Mesenchymal stem cell (in vitro differentiated cells and primary cell): Measurements from ENCODE around the gene USP31.

ENCODE experiments used
- DNase-seq: peaks from one replicate; pipeline ENCODE4 v3.0.0-alpha.2; 2013
- H2AFZ ChIP-seq: one replicate; pipeline ENCODE4 v1.6.1; 2013; ENCODE audit warnings: low read depth, mild to moderate bottlenecking, control low read depth, inconsistent platforms, low read length, moderate library complexity
- H2AK5ac ChIP-seq: 2 replicates; pipeline ENCODE4 v1.6.1; 2013; ENCODE audit warnings: low read length, moderate library complexity, mild to moderate bottlenecking, inconsistent platforms; ENCODE audit not compliant: severe bottlenecking
- H2BK120ac ChIP-seq: one replicate; pipeline ENCODE4 v1.6.1; 2013; ENCODE audit warnings: low read depth, mild to moderate bottlenecking, inconsistent platforms, low read length, moderate library complexity
- H2BK12ac ChIP-seq, 2 experiments: one replicate each; pipeline ENCODE4 v1.6.1; 2013; ENCODE audit warnings: inconsistent platforms in 2 of 2, low read length in 2 of 2, mild to moderate bottlenecking in 2 of 2, moderate library complexity in 2 of 2, control low read depth in 1 of 2
- H2BK15ac ChIP-seq: one replicate; pipeline ENCODE4 v1.6.1; 2013; ENCODE audit warnings: mild to moderate bottlenecking, low read depth, inconsistent platforms; ENCODE audit not compliant: poor library complexity, severe bottlenecking
- H2BK5ac ChIP-seq: 2 replicates; pipeline ENCODE4 v1.6.1; 2013; ENCODE audit warnings: low read depth, mild to moderate bottlenecking, low read length, control low read depth, inconsistent platforms; ENCODE audit not compliant: poor library complexity, severe bottlenecking
- H3K14ac ChIP-seq, 2 experiments: one replicate each; pipeline ENCODE4 v1.6.1; 2013; ENCODE audit warnings: inconsistent platforms in 2 of 2, low read length in 2 of 2, control low read depth in 1 of 2, mild to moderate bottlenecking in 1 of 2, moderate library complexity in 1 of 2
- H3K18ac ChIP-seq, 2 experiments: one replicate each; pipeline ENCODE4 v1.6.1; 2013; ENCODE audit warnings: inconsistent platforms in 2 of 2, low read length in 2 of 2, control low read depth in 1 of 2, low read depth in 1 of 2, mild to moderate bottlenecking in 1 of 2
- H3K23ac ChIP-seq, 2 experiments: one replicate each; pipeline ENCODE4 v1.6.1; 2013; ENCODE audit warnings: inconsistent platforms in 2 of 2, low read length in 2 of 2, mild to moderate bottlenecking in 2 of 2, moderate library complexity in 2 of 2, control low read depth in 1 of 2
- H3K27ac ChIP-seq: 2 replicates; pipeline ENCODE4 v1.5.1; 2013; ENCODE audit warnings: mild to moderate bottlenecking, moderate library complexity, low read length, control low read depth, inconsistent platforms; ENCODE audit not compliant: poor library complexity, severe bottlenecking
- H3K27me3 ChIP-seq, 2 experiments: 2 replicates each; pipeline versions ENCODE4 v1.6.1 to v1.7.0; 2013; ENCODE audit warnings: low read length in 2 of 2, mild to moderate bottlenecking in 2 of 2, moderate library complexity in 2 of 2, control low read depth in 1 of 2, inconsistent platforms in 1 of 2; ENCODE audit not compliant: control insufficient read depth in 1 of 2, insufficient read depth in 1 of 2
- H3K36me3 ChIP-seq, 2 experiments: 2 replicates each; pipeline versions ENCODE4 v1.6.1 to v1.7.0; 2013; ENCODE audit warnings: low read length in 2 of 2, control low read depth in 1 of 2, inconsistent platforms in 1 of 2, low read depth in 1 of 2, mild to moderate bottlenecking in 1 of 2; ENCODE audit not compliant: insufficient read depth in 2 of 2, control insufficient read depth in 1 of 2
- H3K4ac ChIP-seq, 2 experiments: one replicate each; pipeline ENCODE4 v1.6.1; 2013; ENCODE audit warnings: inconsistent platforms in 2 of 2, low read length in 2 of 2, mild to moderate bottlenecking in 2 of 2, moderate library complexity in 2 of 2, control low read depth in 1 of 2, low read depth in 1 of 2
- H3K4me1 ChIP-seq: 2 replicates; pipeline ENCODE4 v1.6.1; 2013; ENCODE audit warnings: low read depth, low read length, control low read depth; ENCODE audit not compliant: control insufficient read depth, insufficient read depth
- H3K4me2 ChIP-seq: 2 replicates; pipeline ENCODE4 v1.6.1; 2013; ENCODE audit warnings: low read length, mild to moderate bottlenecking, inconsistent platforms; ENCODE audit not compliant: poor library complexity, severe bottlenecking
- H3K4me3 ChIP-seq, 2 experiments: 2 replicates each; pipeline versions ENCODE4 v1.5.1 to v1.7.0; 2013; ENCODE audit warnings: low read length in 2 of 2, mild to moderate bottlenecking in 2 of 2, control low read depth in 1 of 2, low read depth in 1 of 2; ENCODE audit not compliant: insufficient read depth in 1 of 2
- H3K79me1 ChIP-seq: replicated peaks from 2 replicates; pipeline ENCODE4 v1.6.1; 2013; ENCODE audit warnings: mild to moderate bottlenecking, control low read depth, low read length, inconsistent platforms; ENCODE audit not compliant: poor library complexity, severe bottlenecking
- H3K9ac ChIP-seq: 2 replicates; pipeline ENCODE4 v1.7.0; 2013; ENCODE audit warnings: mild to moderate bottlenecking, low read length, moderate library complexity
- H3K9me3 ChIP-seq: 2 replicates; pipeline ENCODE4 v1.7.0; 2013; ENCODE audit warnings: mild to moderate bottlenecking, low read length; ENCODE audit not compliant: control insufficient read depth
- H4K8ac ChIP-seq: one replicate; pipeline ENCODE4 v1.6.1; 2013; ENCODE audit warnings: inconsistent platforms, mild to moderate bottlenecking, low read length, moderate library complexity
- H4K91ac ChIP-seq: one replicate; pipeline ENCODE4 v1.6.1; 2013; ENCODE audit warnings: mild to moderate bottlenecking, low read length, inconsistent platforms
- WGBS: methylation state at CpG from one replicate; pipeline ENCODE4 v1.1.7; 2013; ENCODE audit warnings: mixed read lengths; 5-methylcytosine and 5-hydroxymethylcytosine counted together

USP31 gene

GRCh38 chr16:23072769-23073549 is 76.3 kb downstream of the USP31 start:
- H3K4me2 ChIP-seq, result peak overlapping the region; percentile 5
- H2BK15ac ChIP-seq, result no peak overlapping the region
- no peak overlapping the region for H2BK5ac ChIP-seq
- no peak overlapping the region for H3K9ac ChIP-seq
- peak overlapping the region; percentile 37 for H2AK5ac ChIP-seq
- peak overlapping the region; percentile 43 for H3K27ac ChIP-seq
- no peak overlapping the region for H3K4me3 ChIP-seq
- H3K9me3 ChIP-seq, result no peaks in the 10 kb centered on the region
- H4K8ac ChIP-seq, result no peak overlapping the region
- H3K23ac ChIP-seq, result no peak overlapping the region
- H3K14ac ChIP-seq, result no peak overlapping the region
- no peaks in the 10 kb centered on the region for H3K27me3 ChIP-seq
- 89% methylated on average over 6 of the region's 9 CpGs for WGBS
- no peak overlapping the region for H2BK120ac ChIP-seq
- H3K4ac ChIP-seq, result no peak overlapping the region
- DNase-seq, result peak; percentile 6
- H2AFZ ChIP-seq, result no peak overlapping the region
- H3K79me1 ChIP-seq, result peaks cover 9% of the 10 kb centered on the region
- H3K18ac ChIP-seq, result no peak overlapping the region
- H3K4me1 ChIP-seq, result peaks cover 17% of the 10 kb centered on the region
- peaks cover 23 to 40% of the 10 kb centered on the region in 2 experiments for H3K36me3 ChIP-seq
- H4K91ac ChIP-seq, result no peak overlapping the region
- no peak overlapping the region for H2BK12ac ChIP-seq

- H2BK15ac ChIP-seq, result peak overlapping the region; percentile 13
- H3K4me2 ChIP-seq, result no peak overlapping the region
- no peak overlapping the region for H2BK5ac ChIP-seq
- peaks cover 9% of the 10 kb centered on the region for H3K79me1 ChIP-seq
- H3K9ac ChIP-seq, result peak overlapping the region; percentile 64
- H2BK12ac ChIP-seq, result no peak overlapping the region
- no peak overlapping the region for H2AK5ac ChIP-seq
- H3K4me3 ChIP-seq, result peak overlapping the region in 1 of 2 experiments; percentile 13
- H4K8ac ChIP-seq, result no peak overlapping the region
- H3K4me1 ChIP-seq, result peaks cover 17% of the 10 kb centered on the region
- H2AFZ ChIP-seq, result peak overlapping the region; percentile 23
- H4K91ac ChIP-seq, result no peak overlapping the region
- 91% methylated on average over 13 of the region's 13 CpGs for WGBS
- peak overlapping the region; percentile 54 for H3K27ac ChIP-seq
- H2BK120ac ChIP-seq, result no peak overlapping the region
- DNase-seq, result peak; percentile 9
- H3K4ac ChIP-seq, result no peak overlapping the region
- H3K23ac ChIP-seq, result no peak overlapping the region
- H3K14ac ChIP-seq, result no peak overlapping the region
- H3K18ac ChIP-seq, result no peak overlapping the region
- no peaks in the 10 kb centered on the region for H3K27me3 ChIP-seq
- H3K9me3 ChIP-seq, result no peaks in the 10 kb centered on the region
- peaks cover 27 to 48% of the 10 kb centered on the region in 2 experiments for H3K36me3 ChIP-seq
These were observed 77.1 kb downstream of the USP31 start for GRCh38 chr16:23072084-23072599.

GRCh38 chr16:23071196-23072083 is 77.8 kb downstream of the USP31 start:
- Histone ChIP-seq H4K8ac (no peak overlapping the region), H3K9ac (peak overlapping the region; percentile 64), H2BK5ac (no peak overlapping the region), H3K4ac (no peak overlapping the region), H3K27me3 (no peaks in the 10 kb centered on the region), H3K36me3 (peaks cover 27 to 55% of the 10 kb centered on the region in 2 experiments), H2BK12ac (no peak overlapping the region), H3K79me1 (peaks cover 9% of the 10 kb centered on the region), H2BK15ac (peak overlapping the region; percentile 13), H3K4me2 (no peak overlapping the region), H4K91ac (no peak overlapping the region), H3K23ac (no peak overlapping the region), H3K4me3 (peak overlapping the region in 1 of 2 experiments; percentile 13), H3K27ac (peak overlapping the region; percentile 54), H2AK5ac (no peak overlapping the region), H3K18ac (no peak overlapping the region), H3K4me1 (peaks cover 17% of the 10 kb centered on the region), H3K14ac (no peak overlapping the region), H2BK120ac (no peak overlapping the region), H2AFZ (peak overlapping the region; percentile 23), H3K9me3 (no peaks in the 10 kb centered on the region)
- WGBS, result 94% methylated on average over 5 of the region's 8 CpGs
- no peak for DNase-seq

GRCh38 chr16:23069844-23070243 is 79.4 kb downstream of the USP31 start:
- peaks cover 23 to 59% of the 10 kb centered on the region in 2 experiments for H3K36me3 ChIP-seq
- H2AFZ ChIP-seq, result no peak overlapping the region
- no peak for DNase-seq
- no peaks in the 10 kb centered on the region for H3K9me3 ChIP-seq
- no peak overlapping the region for H3K23ac ChIP-seq
- H4K91ac ChIP-seq, result no peak overlapping the region
- no peak overlapping the region for H2BK5ac ChIP-seq
- peaks cover 17% of the 10 kb centered on the region for H3K4me1 ChIP-seq
- no peak overlapping the region for H3K14ac ChIP-seq
- H3K4me2 ChIP-seq, result no peak overlapping the region
- H2BK120ac ChIP-seq, result no peak overlapping the region
- H3K27ac ChIP-seq, result no peak overlapping the region
- no peak overlapping the region for H3K4me3 ChIP-seq
- no peak overlapping the region for H2BK15ac ChIP-seq
- WGBS, result 94% methylated on average over 6 of the region's 6 CpGs
- no peak overlapping the region for H2AK5ac ChIP-seq
- peaks cover 6% of the 10 kb centered on the region for H3K79me1 ChIP-seq
- H4K8ac ChIP-seq, result no peak overlapping the region
- H2BK12ac ChIP-seq, result no peak overlapping the region
- H3K9ac ChIP-seq, result no peak overlapping the region
- H3K4ac ChIP-seq, result no peak overlapping the region
- H3K27me3 ChIP-seq, result no peaks in the 10 kb centered on the region
- no peak overlapping the region for H3K18ac ChIP-seq
